Ecto neural progenitor cell (in vitro differentiated cells): ENCODE data around the gene NSD2.
"Not testable (repeated sequence)": the region's sequence is repeated elsewhere in the genome, so short reads cannot be mapped to it uniquely, and the experiment has no call there.

Experiments
- DNase-seq: peaks from one replicate; pipeline ENCODE4 v3.0.0-alpha.2; 2018; ENCODE audit warnings: low spot score

Gene NSD2

DNA sequence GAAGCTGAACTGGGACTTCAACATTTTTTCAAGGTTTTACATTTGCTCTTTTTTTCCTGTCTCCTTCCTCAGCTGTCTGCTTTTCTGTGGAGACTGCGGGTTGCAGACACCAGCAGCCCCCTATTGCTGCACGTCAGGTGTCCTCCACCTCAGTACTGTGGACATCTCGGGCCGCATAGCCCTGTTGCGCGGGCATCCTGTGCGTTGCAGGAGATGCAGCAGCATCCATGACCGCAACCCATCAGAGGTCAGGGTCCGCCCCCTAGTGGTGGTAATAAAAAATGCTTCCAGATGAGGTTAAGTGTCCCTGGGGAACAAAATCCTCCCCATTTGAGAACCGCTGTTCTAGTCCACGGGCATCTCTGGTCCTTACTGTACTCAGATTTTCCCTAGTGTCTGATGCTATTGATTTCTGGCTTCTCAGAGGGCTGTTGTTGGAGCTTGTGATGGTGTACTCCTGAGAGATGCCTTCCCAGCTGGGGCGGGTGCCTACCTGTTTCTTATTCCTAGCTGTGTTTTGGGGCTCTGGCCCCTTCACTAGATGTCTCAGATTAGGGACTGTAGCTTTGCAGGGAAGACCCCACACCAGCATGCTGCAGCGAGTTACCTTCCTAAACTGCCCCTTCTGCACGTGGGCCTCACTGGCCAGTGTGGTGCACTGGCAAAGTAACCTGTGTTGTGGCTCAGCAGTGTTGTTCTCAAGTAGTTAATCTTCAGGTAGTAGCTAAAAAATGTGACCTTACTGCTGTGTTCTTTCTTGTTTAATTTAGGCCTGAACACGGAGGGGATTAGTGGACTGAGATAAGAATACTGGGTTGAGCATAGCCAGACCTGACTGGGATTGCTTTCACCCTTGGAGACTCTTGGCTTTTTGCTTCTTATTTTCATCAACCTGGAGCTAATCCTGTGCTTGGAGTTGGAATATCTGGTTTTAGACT is 28.2 kb downstream of the NSD2 start:
- peak; percentile 83 for DNase-seq

DNA sequence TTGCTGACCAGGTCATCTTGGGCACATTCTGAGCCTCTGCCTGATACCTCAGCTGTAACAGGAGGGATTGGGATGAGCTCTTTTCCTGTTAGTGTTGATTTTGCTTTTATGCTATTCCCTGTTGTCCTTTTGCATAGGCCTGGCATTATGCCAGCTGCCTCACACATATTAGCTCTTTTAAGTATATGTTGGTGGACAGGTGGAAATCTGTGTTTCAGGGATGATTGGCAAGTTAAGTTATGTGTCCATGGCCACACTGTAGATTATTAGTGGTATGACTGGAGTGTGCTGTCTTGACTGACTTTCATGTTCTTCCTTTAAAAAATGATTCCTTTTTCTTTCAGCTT is 28.9 kb downstream of the NSD2 start:
- no peak for DNase-seq

DNA sequence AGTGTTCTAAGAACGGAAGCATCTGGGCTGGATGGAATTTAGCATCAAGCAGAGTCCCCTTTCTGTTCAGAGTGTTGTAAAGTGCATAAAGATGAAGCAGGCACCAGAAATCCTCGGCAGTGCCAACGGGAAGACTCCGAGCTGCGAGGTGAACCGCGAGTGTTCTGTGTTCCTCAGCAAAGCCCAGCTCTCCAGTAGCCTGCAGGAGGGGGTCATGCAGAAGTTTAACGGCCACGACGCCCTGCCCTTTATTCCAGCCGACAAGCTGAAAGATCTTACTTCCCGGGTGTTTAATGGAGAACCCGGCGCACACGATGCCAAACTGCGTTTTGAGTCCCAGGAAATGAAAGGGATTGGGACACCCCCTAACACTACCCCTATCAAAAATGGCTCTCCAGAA is 29.4 kb downstream of the NSD2 start:
- no peak for DNase-seq

DNA sequence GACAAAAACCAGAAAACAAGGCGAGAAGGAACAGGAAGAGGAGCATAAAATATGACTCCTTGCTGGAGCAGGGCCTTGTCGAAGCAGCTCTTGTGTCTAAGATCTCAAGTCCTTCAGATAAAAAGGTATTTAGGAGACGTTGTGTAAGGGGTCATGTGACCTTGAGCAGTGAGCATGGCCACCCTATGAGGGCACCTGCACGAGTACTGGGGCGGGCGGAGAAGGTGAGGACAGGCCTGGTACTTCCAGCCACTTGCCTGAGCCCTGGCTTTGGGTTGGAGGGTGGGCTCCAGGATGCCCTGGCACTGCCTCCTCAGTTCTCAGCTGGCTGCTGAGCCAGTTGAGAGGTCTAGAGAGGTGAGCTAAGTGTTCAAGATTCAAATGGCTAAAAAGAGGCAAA is 29.9 kb downstream of the NSD2 start:
- DNase-seq = no peak

DNA sequence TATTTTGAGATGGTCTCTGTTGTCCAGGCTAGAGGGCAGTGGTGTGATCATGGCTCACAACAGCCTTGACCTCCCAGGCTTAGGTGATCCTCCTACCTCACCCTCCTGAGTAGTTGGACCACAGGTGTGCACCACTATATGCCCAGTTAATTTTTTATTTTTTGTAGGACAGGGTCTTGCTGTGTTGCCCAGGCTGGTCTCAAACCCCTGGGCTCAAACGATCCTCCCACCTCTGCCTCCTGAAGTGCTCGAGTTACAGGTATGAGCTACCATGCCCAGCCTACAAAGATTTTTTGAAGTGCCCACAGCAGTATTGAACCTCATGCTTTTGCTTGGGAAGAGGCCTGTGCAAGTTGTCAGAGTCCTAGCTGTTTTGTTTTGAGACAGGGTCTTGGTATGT is 31.1 kb downstream of the NSD2 start:
- no peak for DNase-seq

DNA sequence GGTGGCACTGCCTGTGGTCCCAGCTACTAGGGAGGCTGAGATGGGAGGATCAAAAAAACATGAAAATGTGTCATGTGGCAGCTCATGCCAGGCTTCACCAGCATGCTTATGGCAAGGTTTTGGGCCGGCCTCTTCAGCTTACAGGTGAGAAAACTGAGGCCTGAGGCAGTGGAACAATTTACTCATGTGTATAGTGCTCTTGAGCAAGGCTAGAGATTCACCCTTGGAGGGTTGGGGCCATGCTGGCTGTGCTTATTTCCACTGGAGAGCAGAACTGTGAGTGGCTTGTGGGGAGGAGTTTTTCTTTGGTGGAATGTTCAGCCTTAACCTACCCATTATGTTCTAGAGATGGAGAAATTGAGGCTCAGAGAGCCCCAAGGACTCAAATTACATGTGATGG is 31.8 kb downstream of the NSD2 start:
- no peak for DNase-seq

DNA sequence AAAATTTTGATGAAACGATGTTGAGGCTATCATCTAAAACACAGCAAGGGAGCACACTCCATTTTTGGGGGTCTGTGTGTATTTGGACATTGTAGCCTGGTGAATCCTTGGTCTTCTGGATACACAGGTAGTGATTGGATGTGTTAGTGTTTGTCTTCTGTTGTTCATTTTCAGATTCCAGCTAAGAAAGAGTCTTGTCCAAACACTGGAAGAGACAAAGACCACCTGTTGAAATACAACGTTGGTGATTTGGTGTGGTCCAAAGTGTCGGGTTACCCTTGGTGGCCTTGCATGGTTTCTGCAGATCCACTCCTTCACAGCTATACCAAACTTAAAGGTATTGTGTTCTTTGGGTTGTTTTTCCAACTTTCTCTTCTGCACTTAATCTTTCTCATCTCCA is 32.8 kb downstream of the NSD2 start:
- DNase-seq = no peak

DNA sequence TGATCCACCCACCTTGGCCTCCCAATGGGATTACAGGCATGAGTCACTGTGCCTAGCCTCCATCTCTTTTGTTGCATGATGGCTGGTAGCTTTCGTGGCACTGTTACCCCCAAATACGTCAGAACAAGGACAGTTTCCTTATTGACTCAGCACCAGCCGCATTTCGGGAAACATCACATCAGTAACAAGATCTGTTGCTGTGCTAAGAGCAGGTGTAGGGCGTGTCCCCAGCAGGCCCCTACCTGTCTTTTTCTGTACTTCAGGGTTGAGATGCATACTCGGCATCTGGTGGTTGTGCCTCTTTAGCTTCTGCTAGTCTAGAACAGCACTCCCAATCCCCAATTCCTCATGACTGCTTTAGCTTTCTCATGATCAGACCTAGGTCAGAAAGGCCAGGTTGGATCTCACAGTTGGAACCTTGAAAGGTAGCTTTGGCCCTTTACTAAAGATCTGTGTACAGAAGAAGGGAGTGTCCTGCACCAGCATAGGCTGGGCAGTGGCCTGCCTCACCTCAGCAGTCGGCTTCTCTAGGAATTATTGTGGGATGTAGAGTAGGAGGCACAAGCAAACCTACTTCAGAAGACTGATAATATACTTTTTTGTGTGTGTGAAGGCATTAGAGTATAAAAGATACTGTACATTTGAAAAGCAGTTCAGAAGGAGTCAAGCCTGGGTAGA is 36.8 kb downstream of the NSD2 start:
- no peak for DNase-seq

DNA sequence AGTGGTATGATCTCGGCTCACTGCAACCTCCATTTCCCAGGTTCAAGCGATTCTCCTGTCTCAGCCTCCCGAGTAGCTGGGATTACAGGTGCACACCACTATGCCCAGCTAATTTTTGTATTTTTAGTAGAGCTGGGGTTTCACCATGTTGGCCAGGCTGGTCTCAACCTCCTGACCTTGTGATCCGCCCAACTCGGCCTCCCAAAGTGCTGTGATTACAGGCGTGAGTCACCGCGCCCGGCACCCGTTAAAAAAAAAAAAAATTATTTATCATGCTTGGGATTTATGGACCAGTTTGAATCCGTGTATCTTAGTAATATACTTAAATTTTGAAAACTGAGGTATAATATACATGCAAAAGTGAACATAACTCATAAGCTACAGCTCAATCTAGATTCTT is 38.5 kb downstream of the NSD2 start:
- not testable (repeated sequence) for DNase-seq

DNA sequence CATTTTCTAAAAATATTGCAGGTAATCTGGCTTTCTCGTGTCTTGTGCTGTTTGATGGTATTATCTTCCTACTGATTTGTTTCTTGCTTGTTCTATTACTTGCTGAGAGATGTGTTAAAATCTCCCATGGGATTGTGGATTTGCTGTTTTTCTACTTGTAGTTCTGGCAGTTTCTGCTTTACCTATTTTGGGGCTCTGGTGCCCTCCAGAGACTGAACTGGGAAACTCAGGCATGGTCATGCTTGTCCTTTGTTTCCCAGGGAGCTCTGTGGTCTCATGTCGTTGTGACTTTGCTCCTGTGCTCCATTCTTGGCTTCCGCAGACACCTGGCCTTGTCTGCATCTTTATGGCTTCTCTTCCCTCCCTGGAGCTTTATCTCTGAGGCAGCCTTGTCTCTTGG is 39.5 kb downstream of the NSD2 start:
- DNase-seq = peak; percentile 58

DNA sequence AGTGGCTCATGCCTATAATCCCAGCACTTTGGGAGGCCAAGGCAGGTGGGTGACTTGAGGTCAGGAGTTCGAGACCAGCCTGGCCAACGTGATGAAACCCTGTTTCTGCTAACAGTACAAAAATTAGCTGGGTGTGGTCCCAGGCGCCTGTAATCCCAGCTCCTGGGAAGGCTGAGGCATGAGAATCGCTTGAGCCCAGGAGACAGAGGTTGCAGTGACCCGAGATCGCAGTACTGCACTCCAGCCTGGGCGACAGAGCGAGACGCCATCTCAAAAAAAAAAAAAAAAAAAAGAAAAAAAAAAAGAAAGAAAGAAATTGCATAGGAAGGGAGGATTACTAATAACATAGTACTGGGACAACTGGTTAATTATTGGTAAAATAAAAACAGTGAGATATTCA is 40.1 kb downstream of the NSD2 start:
- DNase-seq = not testable (repeated sequence)

DNA sequence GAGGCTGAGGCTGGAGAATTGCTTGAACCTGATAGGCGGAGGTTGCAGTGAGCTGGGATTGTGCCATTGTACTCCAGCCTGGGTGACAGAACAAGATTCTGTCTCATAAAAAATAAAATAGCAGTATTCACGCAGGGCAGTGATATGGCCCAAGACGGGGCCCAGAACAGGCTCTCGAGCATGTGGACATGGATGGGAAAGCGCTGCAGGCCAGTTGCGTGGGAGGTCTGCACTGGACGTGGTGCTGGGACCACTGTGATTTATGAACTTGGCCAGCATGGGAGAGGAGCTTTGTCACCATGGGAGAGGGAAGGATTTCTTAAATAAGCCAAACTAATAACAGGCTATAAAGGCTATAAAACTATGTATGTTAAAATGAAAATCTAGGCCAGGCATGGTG is 51.6 kb downstream of the NSD2 start:
- DNase-seq = no peak

DNA sequence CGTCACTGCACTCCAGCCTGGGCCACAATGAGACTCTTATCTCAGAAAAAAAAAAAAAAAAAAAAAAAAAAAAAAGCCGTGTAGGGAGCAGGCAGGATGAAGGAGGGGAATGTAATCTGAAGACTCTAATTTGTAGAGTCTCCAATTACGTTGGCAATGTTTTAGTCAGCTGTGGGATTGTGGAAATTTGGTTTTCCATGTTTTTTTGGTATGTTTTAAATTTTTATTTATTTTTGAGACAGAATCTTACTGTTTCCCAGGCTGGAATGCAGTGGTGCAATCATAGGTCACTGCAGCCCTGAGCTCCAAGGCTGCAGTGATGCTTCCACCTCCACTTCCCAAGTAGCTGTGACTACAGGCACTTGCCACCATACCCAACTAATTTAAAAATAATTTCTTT is 56.5 kb downstream of the NSD2 start:
- no peak for DNase-seq

DNA sequence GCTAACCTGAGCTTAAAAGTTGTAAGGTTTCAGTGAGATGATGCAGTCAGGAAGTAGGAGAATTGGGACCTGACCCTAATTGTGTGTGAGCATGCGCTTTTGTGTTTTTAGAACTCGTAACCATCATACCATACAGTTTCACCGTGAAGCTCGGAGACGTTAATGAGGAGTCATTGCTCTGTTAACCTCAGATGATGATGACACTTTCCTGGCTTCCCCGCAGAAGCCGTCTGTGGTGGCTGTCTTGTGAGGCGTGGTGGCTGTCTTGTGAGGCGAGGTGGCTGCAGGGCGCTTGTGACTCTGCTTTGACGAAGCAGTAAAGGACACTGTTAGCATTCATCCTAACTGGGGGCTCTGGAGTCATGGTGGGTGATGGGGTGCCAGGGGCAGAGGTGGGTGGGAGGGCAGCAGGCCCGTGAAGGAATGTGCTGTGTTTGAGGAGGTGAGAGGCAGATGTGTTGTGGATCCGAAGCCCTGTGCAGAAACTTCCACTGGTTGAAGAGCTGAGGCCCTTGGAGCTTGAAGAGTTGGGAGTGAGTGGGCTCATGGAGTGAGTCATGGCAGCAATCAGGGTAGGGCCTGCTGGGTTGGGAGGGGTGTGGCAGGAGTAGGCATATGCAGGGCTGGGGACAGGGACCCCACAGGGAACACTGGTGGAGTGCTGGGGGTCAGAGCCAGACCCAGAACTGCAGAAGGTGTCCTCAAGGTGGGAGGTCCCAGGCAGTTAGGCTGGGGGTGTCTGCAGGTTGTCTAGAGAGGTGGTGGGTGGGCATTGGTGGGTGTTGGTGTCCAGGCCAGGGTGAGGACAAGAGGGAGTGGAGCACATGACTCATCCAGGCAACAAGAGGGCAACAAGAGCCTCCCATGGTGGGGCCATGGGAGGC is 57.4 kb downstream of the NSD2 start:
- no peak for DNase-seq

DNA sequence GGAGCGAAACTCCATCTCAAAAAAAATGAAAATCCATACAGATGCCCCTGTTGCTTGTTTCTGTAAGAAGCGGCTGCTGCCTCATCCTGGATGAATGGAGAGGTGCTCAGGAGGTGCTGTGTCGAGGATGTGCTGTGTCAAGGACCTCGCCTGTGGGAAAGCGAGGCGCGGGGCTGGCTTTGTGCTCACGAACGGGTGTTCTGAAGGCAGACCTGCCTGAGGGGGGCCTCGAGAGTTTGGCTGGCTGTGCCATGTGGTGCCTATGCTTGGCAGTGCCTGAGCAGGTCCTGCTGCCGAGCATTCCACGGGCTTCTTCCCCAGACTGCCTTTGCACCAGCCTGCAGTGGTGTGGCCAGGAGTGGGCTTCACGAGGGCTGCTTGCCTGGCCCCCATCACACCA is 61.5 kb downstream of the NSD2 start:
- DNase-seq = no peak

DNA sequence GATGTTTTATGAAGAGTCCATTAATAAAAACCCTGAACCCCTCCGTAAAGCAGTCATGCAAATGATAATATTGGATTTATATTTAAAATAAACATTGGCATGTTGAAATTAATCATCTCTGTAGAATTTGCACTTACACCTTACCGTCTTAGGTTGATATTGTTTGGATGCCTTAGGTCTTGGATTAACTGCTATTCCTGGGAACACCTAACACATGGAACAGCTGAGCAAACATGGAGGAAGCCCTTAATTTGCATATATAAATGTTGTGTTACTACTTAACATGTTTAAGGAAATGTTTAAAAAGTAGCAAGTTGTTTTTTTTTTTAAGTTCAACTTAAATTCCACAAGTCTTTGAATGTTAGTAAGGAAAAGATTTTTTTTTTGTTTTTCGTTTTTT is 62.5 kb downstream of the NSD2 start:
- DNase-seq = no peak

DNA sequence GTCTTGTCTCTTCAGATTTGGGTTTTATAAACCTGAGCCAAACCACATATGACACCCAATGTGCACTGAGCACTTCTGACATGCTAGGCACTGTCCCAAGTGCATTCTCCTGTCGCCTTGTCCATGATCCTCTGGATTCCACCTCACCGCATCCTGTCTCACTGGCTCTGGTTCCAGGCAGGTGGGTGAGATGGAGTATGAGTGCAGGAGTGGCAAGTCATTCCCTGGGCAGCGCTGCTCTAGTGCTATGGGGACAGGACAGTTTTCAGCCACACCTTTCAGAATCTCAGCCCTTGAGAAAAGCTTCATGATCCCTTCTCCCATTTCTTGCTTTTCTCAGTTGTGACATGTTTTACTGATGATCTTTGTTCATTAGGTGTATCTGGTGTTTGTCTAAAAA is 66.4 kb downstream of the NSD2 start:
- DNase-seq = no peak

DNA sequence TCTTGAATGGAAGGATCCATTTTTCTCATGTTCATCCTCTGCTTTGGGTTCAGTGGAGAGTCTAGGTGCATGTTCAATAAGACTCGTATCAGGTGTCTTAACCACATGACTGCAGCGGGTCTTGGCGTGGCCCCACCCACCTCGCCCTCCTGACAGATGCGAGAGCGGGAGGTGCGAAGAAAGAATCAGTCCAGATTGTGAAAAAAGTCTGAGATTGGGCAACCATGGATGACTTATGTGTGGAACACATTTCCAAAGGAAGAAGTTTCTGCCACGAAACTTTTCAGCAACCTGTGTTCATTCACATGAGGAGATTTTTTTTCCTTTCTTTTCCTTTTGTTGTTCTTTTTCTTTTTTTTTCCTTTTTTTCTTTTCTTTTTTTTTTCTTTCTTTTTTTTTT is 66.8 kb downstream of the NSD2 start:
- no peak for DNase-seq

DNA sequence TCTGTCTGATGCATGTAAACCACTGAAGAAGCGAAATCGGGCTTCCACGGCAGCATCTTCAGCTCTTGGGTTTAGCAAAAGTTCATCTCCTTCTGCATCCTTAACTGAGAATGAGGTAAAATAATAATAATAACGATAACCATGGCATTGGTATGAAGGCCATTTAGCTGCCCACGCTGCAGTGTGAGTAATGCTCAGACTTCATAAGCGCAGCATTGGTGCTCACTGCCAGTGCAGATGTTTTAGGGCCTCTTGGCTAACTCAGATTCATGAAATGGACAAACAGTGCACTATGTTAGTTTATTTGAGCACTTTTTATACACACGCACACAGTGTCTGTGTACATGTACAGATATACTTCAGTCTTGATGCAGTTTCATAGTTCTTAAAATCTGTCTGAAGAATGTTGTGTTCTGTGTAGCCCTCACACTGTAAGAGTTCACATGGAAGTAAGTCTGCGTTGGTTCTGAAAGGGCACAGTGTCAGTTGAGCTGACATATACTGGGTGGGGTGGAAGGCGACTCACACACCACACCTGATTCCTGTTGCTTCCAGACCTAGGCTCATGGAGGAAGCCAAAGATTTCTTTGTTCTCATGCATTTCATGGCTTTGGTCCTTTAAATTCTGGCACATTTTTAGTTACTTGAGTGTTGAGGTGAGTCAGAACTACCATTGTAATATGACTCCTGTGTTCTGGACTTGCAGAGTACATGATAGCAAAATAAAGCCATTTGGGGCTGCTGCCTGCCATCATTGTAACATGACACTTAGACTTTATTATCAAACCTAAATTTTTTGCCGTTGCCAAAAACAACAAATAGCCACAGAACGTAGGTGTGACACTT is 68.7 kb downstream of the NSD2 start:
- no peak for DNase-seq

DNA sequence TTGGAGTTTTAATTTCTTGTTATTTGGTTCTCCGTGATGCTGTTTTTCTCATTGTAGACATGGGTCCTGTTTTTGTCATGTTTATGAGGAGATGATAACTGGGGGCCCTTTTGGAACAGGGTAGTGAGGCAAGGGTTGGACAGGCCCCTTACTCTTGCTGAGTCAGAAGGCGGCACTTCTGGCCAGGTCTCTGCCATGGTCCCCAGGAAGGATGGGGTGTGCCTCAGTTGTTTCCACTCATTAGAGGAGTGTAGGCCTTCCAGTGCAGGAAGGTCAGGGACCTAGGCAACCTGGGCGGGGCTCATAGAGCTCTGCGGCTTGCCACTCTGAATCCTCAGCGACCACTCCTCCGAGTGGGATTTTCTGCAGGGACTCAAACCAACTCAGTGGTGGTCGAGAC is 69.4 kb downstream of the NSD2 start:
- DNase-seq = no peak

DNA sequence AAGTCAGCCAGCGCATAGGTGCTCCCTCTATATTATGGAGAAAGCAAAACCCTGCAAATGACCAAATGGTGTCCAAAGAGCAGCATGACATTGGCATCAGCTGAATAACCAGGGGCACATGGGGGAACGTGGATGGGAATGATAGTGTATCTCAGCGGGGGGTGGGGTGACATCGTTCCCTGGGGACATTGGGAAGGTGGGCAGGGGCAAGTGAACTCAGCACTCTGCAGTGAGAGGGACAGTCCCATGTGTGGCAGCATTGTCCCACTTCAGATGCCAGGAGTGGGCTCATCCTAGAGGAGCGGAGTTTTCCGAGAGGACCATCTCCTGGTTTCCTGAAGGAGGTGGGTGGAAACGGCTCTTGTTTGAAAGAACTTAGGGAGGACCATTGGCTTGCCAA is 72.7 kb downstream of the NSD2 start:
- DNase-seq = no peak
